ENCODE data around the gene EML4.
"Not testable (repeated sequence)": the region's sequence is repeated elsewhere in the genome, so short reads cannot be mapped to it uniquely, and the experiment has no call there.

EML4 gene

DNA sequence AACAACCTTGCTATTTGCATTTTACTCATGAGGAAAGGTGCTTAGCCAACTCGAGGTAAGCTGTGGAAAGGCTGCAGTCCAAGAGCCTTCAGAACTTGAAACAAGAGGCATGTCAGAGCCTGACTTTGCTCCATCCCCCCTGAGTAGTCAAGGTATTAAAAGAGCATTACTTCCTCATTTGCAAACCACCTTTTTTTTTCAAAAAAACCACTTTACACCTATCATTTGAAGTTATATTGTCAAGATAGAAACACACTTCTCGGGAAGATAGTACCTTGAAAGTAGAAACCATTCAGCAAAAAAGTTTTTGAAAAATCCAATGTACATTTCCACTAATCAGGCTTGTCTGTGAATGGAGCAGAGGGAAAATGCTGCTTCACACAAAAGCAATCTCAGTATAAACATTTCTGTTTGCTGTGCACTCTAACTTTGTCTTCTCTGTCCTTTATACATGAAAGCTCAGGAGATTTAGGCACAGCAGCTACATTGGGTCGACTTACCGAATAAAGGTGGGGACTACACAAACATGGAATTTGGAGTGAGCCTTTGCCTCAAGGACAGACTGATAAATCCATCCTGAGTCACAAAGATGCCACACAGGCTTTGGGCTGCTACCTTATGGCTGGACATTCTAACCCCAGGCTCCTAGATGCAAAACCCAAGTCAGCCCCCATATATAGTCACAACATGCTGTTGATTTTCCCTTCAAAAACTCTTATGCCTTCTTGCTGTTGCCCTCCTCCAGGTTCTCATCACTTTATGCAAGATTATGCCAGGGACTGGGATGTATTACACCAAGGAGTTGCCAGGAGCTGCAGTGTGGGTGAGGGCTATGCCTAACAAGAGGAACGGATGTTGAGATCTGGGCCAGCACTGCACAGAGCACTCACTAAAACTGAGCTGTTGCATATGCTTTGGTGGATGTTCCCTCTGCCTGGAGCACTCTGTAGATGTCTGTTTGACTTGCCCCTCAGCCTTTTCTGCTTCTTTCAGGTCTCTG is 41.4 kb upstream of the EML4 start:
- TF ChIP-seq, protein P1, sequence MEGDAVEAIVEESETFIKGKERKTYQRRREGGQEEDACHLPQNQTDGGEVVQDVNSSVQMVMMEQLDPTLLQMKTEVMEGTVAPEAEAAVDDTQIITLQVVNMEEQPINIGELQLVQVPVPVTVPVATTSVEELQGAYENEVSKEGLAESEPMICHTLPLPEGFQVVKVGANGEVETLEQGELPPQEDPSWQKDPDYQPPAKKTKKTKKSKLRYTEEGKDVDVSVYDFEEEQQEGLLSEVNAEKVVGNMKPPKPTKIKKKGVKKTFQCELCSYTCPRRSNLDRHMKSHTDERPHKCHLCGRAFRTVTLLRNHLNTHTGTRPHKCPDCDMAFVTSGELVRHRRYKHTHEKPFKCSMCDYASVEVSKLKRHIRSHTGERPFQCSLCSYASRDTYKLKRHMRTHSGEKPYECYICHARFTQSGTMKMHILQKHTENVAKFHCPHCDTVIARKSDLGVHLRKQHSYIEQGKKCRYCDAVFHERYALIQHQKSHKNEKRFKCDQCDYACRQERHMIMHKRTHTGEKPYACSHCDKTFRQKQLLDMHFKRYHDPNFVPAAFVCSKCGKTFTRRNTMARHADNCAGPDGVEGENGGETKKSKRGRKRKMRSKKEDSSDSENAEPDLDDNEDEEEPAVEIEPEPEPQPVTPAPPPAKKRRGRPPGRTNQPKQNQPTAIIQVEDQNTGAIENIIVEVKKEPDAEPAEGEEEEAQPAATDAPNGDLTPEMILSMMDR (IDR thresholded peaks at IDR 0.05; ENCODE audit: low read depth, low read length), result no peak
- Histone ChIP-seq H3K27ac (peak overlapping the region; percentile 27), H3K36me3 (no peaks in the 10 kb centered on the region), H3K27me3 (ENCODE audit: insufficient read depth, low read depth, severe bottlenecking) (no peaks in the 10 kb centered on the region), H3K4me3 (ENCODE audit: low read depth, low read length) (no peak overlapping the region), H3K9me3 (ENCODE audit: severe bottlenecking) (no peaks in the 10 kb centered on the region)
- peak; percentile 24 for DNase-seq

DNA sequence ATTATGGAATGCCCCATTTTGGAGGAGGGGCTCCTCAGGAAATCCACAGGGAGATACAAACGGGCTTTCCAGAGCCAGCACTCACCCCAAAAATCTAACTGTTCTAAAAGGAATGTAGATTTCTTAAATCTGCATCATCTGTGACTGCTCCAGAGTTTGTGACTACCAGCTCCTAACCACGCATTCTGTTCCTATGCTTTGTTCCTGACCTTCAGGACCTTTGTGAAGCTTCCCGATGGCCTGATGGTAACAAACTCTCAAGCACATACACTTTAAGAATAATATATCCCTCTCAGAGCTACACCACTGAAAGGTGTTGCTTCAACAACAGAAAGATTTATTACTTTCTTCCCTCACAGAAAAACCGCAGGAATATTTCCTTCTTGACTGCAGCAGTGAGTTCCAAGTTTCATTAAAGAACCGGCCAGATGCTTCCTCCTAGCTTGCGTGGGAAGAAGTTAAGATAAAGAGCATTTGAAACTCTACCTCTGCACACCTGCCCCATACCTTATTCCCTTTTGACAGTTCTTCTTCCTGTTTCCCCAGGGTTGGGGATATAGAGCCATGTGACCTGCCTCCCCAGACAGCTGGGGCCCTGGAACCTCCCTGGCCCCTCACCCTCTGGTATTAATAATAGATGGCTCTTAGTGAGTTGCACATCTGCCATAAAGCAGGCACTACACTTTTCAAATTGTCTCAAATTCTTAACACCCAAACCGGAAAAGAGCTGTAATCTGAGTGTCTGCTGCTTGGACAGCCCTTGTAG is 40.2 kb upstream of the EML4 start:
- peak; percentile 42 for DNase-seq
- Histone ChIP-seq H3K27ac (peak overlapping the region; percentile 39), H3K4me3 (ENCODE audit: low read depth, low read length) (no peak overlapping the region), H3K9me3 (ENCODE audit: severe bottlenecking) (no peaks in the 10 kb centered on the region), H3K27me3 (ENCODE audit: insufficient read depth, low read depth, severe bottlenecking) (no peaks in the 10 kb centered on the region), H3K36me3 (no peaks in the 10 kb centered on the region)
- TF ChIP-seq, protein P1 (IDR thresholded peaks at IDR 0.05; ENCODE audit: low read depth, low read length), result no peak

DNA sequence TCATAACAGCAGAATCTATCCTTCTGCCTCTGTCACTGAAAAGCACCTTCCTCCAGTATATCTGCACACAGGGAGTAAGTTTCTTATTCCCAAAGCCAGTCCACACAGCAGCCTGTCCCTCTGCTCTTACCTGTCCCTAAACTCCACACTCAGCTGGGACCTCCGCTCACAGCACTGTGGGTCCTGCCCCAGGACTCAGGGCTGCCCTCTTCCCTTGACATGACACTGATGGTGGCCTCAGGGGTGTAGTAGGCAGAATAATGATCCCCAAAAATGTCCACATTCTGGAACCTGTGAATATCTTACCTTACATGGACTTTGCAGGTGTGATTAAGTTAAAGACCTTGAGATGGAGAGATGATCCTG is 39.7 kb upstream of the EML4 start:
- no peak for DNase-seq
- no peaks in the 10 kb centered on the region for H3K9me3 ChIP-seq (ENCODE audit: severe bottlenecking)
- TF ChIP-seq, protein P1 (IDR thresholded peaks at IDR 0.05; ENCODE audit: low read depth, low read length), result no peak
- peak overlapping the region; percentile 39 for H3K27ac ChIP-seq
- H3K36me3 ChIP-seq, result no peaks in the 10 kb centered on the region
- no peaks in the 10 kb centered on the region for H3K27me3 ChIP-seq (ENCODE audit: insufficient read depth, low read depth, severe bottlenecking)
- H3K4me3 ChIP-seq (ENCODE audit: low read depth, low read length), result no peak overlapping the region

- DNase-seq, result no peak
- Histone ChIP-seq H3K9me3 (ENCODE audit: severe bottlenecking) (no peaks in the 10 kb centered on the region), H3K27ac (no peak overlapping the region; the same call in 1 of the 2 replicates), H3K36me3 (no peaks in the 10 kb centered on the region), H3K4me3 (ENCODE audit: low read depth, low read length) (no peak overlapping the region), H3K27me3 (ENCODE audit: insufficient read depth, low read depth, severe bottlenecking) (no peaks in the 10 kb centered on the region)
- TF ChIP-seq, protein P1 (IDR thresholded peaks at IDR 0.05; ENCODE audit: low read depth, low read length), result no peak
Observed at GRCh38 chr2:42129947-42130346, 39.2 kb upstream of the EML4 start.

DNA sequence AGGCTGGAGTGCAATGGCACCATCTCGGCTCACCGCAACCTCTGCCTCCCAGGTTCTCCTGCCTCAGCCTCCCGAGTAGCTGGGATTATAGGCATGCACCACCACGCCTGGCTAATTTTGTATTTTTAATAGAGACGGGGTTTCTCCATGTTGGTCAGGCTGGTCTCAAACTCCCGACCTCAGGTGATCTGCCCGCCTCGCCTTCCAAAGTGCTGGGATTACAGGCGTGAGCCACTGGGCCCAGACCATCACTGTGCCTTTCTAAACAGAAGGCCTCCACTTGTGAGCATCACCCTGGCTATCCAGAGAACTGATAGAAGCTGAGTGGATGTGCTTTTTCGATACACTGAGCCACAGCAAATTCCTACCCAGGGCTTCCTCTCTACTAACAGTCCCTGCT is 38.3 kb upstream of the EML4 start:
- not testable (repeated sequence) for H3K4me3 ChIP-seq (ENCODE audit: low read depth, low read length); H3K27ac ChIP-seq; H3K27me3 ChIP-seq (ENCODE audit: insufficient read depth, low read depth, severe bottlenecking); H3K36me3 ChIP-seq; DNase-seq; H3K9me3 ChIP-seq (ENCODE audit: severe bottlenecking)
